ENCODE measurements around the gene ZXDB. TPM values are rescaled to one million over a fixed set of nuclear protein-coding genes. Genes with fewer than 3 reads are reported as not detected.

Gene ZXDB
- total and polyA plus RNA-seq, 2 donors: 3.1 to 4.2 TPM

DNA sequence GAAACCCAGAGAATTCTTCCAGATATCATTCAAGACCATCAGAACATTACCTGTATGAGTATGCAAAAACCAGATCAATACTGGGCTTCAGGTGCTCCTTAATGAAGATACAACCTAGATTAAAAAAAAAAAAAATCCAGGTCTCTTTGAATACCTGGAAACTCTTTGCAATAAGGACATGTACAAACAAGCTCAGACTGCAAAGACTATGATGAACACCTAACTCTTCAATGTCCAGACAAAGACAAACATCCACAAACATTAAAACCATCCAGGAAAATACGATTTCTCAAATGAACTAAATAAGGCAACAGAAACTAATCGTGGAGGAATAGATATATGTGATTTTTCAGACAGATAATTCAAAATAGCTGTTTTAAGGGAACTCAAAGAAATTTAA, 49.5 kb downstream of the ZXDB start:
- no peaks in the 10 kb centered on the region for H3K27me3 ChIP-seq (ENCODE audit: control insufficient read depth in 2 of 2, insufficient read depth in 1 of 2, low read length in 1 of 2)

GRCh38 chrX:57643698-57644097, 51.9 kb downstream of the ZXDB start:
- 97% methylated on average over 1 of the region's 1 CpG for WGBS
- no peaks in the 10 kb centered on the region for H3K9me3 ChIP-seq (ENCODE audit: control insufficient read depth in 2 of 2, insufficient read depth in 1 of 2, low read length in 1 of 2)
- no peaks in the 10 kb centered on the region for H3K27me3 ChIP-seq (ENCODE audit: control insufficient read depth in 2 of 2, insufficient read depth in 1 of 2, low read length in 1 of 2)
- DNase-seq (ENCODE audit: low read depth in 6 of 9, low spot score in 9 of 9): no peak
- H3K36me3 ChIP-seq (ENCODE audit: control insufficient read depth in 2 of 2, insufficient read depth in 2 of 2, low read length in 1 of 2): no peaks in the 10 kb centered on the region
- no peak overlapping the region for H3K27ac ChIP-seq (ENCODE audit: low read depth in 1 of 2, low read length in 1 of 2)
- no peak overlapping the region for H3K4me3 ChIP-seq (ENCODE audit: low read length in 2 of 2)
- no peaks in the 10 kb centered on the region for H3K4me1 ChIP-seq (ENCODE audit: control insufficient read depth in 2 of 2, insufficient read depth in 2 of 2, low read length in 2 of 2)

More for the DNA sequence above, 49.5 kb downstream of the ZXDB start:
- DNase-seq (ENCODE audit: low read depth in 6 of 9, low spot score in 9 of 9): no peak
- H3K27ac ChIP-seq (ENCODE audit: low read depth in 1 of 2, low read length in 1 of 2): no peak overlapping the region
- 81% methylated on average over 2 of the region's 2 CpGs for WGBS
- H3K4me3 ChIP-seq (ENCODE audit: low read length in 2 of 2): no peak overlapping the region
- no peaks in the 10 kb centered on the region for H3K36me3 ChIP-seq (ENCODE audit: control insufficient read depth in 2 of 2, insufficient read depth in 2 of 2, low read length in 1 of 2)
- no peaks in the 10 kb centered on the region for H3K9me3 ChIP-seq (ENCODE audit: control insufficient read depth in 2 of 2, insufficient read depth in 1 of 2, low read length in 1 of 2)
- H3K4me1 ChIP-seq (ENCODE audit: control insufficient read depth in 2 of 2, insufficient read depth in 2 of 2, low read length in 2 of 2): no peaks in the 10 kb centered on the region

DNA sequence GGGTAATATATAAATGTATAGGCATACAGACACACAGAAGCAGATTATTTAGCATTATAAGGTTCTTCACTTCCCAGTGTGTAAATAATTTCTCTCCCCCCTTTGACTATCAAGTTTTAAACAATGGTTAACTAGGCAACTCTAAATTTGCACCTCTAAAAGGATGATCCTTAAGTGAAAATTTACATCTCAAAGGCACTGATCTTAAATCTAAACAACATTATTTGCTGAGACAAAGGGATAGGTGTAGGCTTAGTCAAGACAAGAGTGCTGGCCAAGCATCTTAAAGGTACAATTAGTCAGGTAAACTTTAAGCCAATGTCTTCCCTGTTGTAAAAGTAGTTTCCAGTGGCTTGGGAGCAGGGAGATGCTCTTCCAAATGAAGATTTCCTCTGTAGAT, 55.2 kb downstream of the ZXDB start:
- Histone ChIP-seq H3K27me3 (ENCODE audit: control insufficient read depth in 2 of 2, insufficient read depth in 1 of 2, low read length in 1 of 2) (no peaks in the 10 kb centered on the region), H3K4me3 (ENCODE audit: low read length in 2 of 2) (no peak overlapping the region), H3K36me3 (ENCODE audit: control insufficient read depth in 2 of 2, insufficient read depth in 2 of 2, low read length in 1 of 2) (no peaks in the 10 kb centered on the region), H3K4me1 (ENCODE audit: control insufficient read depth in 2 of 2, insufficient read depth in 2 of 2, low read length in 2 of 2) (no peaks in the 10 kb centered on the region), H3K27ac (ENCODE audit: low read depth in 1 of 2, low read length in 1 of 2) (no peak overlapping the region), H3K9me3 (ENCODE audit: control insufficient read depth in 2 of 2, insufficient read depth in 1 of 2, low read length in 1 of 2) (peaks cover 0 to 2% of the 10 kb centered on the region in 2 donors)
- DNase-seq (ENCODE audit: low read depth in 6 of 9, low spot score in 9 of 9): no peak

Other genes starting within 250 kb of the ZXDB start
- gene NLRP2B, start 88.2 kb downstream of the ZXDB start, total RNA-seq: not detected
- gene NLRP2B, start 88.2 kb downstream of the ZXDB start, polyA plus RNA-seq: 0.02 TPM

All from thymus (tissue), 11 donors.